GM23338 (cell line): ENCODE measurements around the gene COL5A2. TPM values are rescaled to one million over a fixed set of nuclear protein-coding genes. Genes with fewer than 3 reads are reported as not detected.

Experiments
- EZH2 ChIP-seq: fragments of 200-600 bp; sonication (generic); IDR thresholded peaks from one replicate; pipeline ENCODE4 v1.8.0; 2017; ENCODE audit warnings: antibody characterized with exemption, mild to moderate bottlenecking, low read depth; ENCODE audit not compliant: unreplicated experiment
- EZH2phosphoT487 ChIP-seq: fragments of 200-600 bp; sonication (generic); IDR thresholded peaks from one replicate; pipeline ENCODE4 v1.8.1; 2018; ENCODE audit warnings: antibody characterized with exemption; ENCODE audit not compliant: unreplicated experiment
- JUNB ChIP-seq: IDR thresholded peaks from one replicate; pipeline ENCODE4 v1.6.1; 2016; ENCODE audit warnings: antibody characterized with exemption; ENCODE audit not compliant: unreplicated experiment
- NANOG ChIP-seq: IDR thresholded peaks from 2 replicates; pipeline ENCODE4 v1.6.1; 2016; ENCODE audit warnings: antibody characterized with exemption, borderline replicate concordance
- POLR2AphosphoS5 ChIP-seq: IDR thresholded peaks from 2 replicates; pipeline ENCODE4 v1.6.1; 2016; ENCODE audit warnings: antibody characterized with exemption, low read depth
- polyA plus RNA-seq: library from polyadenylated mRNA; unstranded; fragments of >200 nt; fragmentation: Nextera tagmentation; extraction: Ambion mirVana; gene quantifications from 2 replicates; pipeline ENCODE4 v1.2.1, GENCODE V29; 2016
- total RNA-seq: library from RNA; depleted of rRNA; stranded (reverse); fragments of >200 nt; shearing (Covaris generic); gene quantifications from 2 replicates; pipeline ENCODE4 v1.2.3, GENCODE V29; 2014
- TF ChIP-seq, protein P1 (sequence below): fragments of 250-450 bp; sonication (Bioruptor Pico); IDR thresholded peaks from 2 replicates; pipeline ENCODE4 v1.5.0; 2020; ENCODE audit warnings: mild to moderate bottlenecking, moderate library complexity
- TF ChIP-seq, protein P2 (sequence below): IDR thresholded peaks from one replicate; pipeline ENCODE4 v1.6.1; 2018; ENCODE audit warnings: antibody characterized with exemption; ENCODE audit not compliant: unreplicated experiment

COL5A2 gene
- total and polyA plus RNA-seq, 2 experiments from 2014 or later, result 6.7 to 19.7 TPM

DNA sequence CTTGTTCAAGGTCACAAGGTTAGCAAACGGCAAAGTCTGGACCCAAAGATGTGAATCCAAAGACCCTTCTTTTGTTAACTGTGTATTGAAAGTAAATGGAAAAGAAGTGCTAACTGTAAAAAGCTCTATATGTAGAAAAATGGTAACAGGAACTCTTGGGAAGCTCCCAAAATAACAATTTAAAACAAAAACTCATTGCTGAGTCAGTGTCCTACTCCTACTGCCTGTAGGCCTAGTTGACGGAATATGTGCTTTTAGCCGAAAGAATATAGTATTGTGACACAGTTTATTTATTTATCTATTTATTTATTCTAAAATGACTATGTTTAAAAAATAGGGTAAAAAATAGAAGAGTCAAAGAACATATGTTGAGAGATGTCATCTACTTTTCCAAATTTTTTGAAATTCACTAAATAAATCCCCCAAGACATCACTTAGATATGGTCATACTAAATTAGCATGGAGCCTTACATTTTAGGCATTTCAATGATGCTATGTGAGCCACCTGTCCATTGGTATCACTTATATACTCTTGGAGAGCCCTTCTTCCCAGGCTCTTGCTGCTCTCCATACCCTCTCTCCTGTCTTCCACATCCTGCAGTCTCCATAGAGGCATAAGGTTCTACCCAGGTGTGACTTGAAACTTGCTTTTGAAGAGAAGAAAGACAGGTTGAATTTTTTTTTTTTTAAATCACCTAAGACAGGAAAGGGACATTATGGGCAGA lies 13.7 kb downstream of the COL5A2 start (continued):
- TF ChIP-seq, protein P1, sequence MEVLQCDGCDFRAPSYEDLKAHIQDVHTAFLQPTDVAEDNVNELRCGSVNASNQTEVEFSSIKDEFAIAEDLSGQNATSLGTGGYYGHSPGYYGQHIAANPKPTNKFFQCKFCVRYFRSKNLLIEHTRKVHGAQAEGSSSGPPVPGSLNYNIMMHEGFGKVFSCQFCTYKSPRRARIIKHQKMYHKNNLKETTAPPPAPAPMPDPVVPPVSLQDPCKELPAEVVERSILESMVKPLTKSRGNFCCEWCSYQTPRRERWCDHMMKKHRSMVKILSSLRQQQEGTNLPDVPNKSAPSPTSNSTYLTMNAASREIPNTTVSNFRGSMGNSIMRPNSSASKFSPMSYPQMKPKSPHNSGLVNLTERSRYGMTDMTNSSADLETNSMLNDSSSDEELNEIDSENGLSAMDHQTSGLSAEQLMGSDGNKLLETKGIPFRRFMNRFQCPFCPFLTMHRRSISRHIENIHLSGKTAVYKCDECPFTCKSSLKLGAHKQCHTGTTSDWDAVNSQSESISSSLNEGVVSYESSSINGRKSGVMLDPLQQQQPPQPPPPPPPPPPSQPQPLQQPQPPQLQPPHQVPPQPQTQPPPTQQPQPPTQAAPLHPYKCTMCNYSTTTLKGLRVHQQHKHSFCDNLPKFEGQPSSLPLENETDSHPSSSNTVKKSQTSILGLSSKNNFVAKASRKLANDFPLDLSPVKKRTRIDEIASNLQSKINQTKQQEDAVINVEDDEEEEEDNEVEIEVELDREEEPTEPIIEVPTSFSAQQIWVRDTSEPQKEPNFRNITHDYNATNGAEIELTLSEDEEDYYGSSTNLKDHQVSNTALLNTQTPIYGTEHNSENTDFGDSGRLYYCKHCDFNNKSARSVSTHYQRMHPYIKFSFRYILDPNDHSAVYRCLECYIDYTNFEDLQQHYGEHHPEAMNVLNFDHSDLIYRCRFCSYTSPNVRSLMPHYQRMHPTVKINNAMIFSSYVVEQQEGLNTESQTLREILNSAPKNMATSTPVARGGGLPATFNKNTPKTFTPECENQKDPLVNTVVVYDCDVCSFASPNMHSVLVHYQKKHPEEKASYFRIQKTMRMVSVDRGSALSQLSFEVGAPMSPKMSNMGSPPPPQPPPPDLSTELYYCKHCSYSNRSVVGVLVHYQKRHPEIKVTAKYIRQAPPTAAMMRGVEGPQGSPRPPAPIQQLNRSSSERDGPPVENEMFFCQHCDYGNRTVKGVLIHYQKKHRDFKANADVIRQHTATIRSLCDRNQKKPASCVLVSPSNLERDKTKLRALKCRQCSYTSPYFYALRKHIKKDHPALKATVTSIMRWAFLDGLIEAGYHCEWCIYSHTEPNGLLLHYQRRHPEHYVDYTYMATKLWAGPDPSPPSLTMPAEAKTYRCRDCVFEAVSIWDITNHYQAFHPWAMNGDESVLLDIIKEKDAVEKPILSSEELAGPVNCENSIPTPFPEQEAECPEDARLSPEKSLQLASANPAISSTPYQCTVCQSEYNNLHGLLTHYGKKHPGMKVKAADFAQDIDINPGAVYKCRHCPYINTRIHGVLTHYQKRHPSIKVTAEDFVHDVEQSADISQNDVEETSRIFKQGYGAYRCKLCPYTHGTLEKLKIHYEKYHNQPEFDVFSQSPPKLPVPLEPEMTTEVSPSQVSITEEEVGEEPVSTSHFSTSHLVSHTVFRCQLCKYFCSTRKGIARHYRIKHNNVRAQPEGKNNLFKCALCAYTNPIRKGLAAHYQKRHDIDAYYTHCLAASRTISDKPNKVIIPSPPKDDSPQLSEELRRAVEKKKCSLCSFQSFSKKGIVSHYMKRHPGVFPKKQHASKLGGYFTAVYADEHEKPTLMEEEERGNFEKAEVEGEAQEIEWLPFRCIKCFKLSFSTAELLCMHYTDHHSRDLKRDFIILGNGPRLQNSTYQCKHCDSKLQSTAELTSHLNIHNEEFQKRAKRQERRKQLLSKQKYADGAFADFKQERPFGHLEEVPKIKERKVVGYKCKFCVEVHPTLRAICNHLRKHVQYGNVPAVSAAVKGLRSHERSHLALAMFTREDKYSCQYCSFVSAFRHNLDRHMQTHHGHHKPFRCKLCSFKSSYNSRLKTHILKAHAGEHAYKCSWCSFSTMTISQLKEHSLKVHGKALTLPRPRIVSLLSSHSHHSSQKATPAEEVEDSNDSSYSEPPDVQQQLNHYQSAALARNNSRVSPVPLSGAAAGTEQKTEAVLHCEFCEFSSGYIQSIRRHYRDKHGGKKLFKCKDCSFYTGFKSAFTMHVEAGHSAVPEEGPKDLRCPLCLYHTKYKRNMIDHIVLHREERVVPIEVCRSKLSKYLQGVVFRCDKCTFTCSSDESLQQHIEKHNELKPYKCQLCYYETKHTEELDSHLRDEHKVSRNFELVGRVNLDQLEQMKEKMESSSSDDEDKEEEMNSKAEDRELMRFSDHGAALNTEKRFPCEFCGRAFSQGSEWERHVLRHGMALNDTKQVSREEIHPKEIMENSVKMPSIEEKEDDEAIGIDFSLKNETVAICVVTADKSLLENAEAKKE, result no peak
- TF ChIP-seq EZH2, result no peak
- TF ChIP-seq JUNB, result no peak
- TF ChIP-seq POLR2AphosphoS5, result no peak
- TF ChIP-seq, protein P2, sequence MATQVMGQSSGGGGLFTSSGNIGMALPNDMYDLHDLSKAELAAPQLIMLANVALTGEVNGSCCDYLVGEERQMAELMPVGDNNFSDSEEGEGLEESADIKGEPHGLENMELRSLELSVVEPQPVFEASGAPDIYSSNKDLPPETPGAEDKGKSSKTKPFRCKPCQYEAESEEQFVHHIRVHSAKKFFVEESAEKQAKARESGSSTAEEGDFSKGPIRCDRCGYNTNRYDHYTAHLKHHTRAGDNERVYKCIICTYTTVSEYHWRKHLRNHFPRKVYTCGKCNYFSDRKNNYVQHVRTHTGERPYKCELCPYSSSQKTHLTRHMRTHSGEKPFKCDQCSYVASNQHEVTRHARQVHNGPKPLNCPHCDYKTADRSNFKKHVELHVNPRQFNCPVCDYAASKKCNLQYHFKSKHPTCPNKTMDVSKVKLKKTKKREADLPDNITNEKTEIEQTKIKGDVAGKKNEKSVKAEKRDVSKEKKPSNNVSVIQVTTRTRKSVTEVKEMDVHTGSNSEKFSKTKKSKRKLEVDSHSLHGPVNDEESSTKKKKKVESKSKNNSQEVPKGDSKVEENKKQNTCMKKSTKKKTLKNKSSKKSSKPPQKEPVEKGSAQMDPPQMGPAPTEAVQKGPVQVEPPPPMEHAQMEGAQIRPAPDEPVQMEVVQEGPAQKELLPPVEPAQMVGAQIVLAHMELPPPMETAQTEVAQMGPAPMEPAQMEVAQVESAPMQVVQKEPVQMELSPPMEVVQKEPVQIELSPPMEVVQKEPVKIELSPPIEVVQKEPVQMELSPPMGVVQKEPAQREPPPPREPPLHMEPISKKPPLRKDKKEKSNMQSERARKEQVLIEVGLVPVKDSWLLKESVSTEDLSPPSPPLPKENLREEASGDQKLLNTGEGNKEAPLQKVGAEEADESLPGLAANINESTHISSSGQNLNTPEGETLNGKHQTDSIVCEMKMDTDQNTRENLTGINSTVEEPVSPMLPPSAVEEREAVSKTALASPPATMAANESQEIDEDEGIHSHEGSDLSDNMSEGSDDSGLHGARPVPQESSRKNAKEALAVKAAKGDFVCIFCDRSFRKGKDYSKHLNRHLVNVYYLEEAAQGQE, result no peak
- TF ChIP-seq NANOG, result no peak
- TF ChIP-seq EZH2phosphoT487, result no peak
